Right atrium auricular region (tissue), 2 donors: Measurements from ENCODE around the gene F3. TPM values are rescaled to one million over a fixed set of nuclear protein-coding genes. Genes with fewer than 3 reads are reported as not detected.

Experiments used
- DNase-seq: peaks from one replicate; pipeline ENCODE4 v3.0.0-alpha.2; 2019; ENCODE audit warnings: low spot score
- H3K27ac ChIP-seq, 2 donors: fragments of 200-600 bp; sonication (generic); 1 replicate in 1 of 2; 2 replicates in 1 of 2; pipeline ENCODE4 v1.5.1; 2016 to 2019
- H3K27me3 ChIP-seq, 2 donors: fragments of 200-600 bp; sonication (generic); one replicate each; pipeline versions ENCODE4 v1.5.1 to v1.6.0; 2017 to 2019
- H3K36me3 ChIP-seq: fragments of 200-600 bp; sonication (generic); one replicate; pipeline ENCODE4 v1.5.1; 2016
- H3K4me1 ChIP-seq, 2 donors: fragments of 200-600 bp; sonication (generic); one replicate each; pipeline versions ENCODE4 v1.5.1 to v1.6.0; 2017 to 2019
- H3K4me3 ChIP-seq, 2 donors: fragments of 200-600 bp; sonication (generic); 1 replicate in 1 of 2; 2 replicates in 1 of 2; pipeline ENCODE4 v1.5.1; 2017 to 2019; ENCODE audit warnings: mild to moderate bottlenecking in 1 of 2, moderate library complexity in 1 of 2
- H3K9me3 ChIP-seq, 2 donors: fragments of 200-600 bp; sonication (generic); one replicate each; pipeline ENCODE4 v1.5.1; 2019
- total RNA-seq, 2 donors: library from RNA; depleted of rRNA; stranded (reverse); fragments of >200 nt; gene quantifications; one replicate each; pipeline ENCODE4 v1.1.0, GENCODE V29; 2016
- TF ChIP-seq, protein P1 (sequence below), 2 donors: fragments of 200-600 bp; sonication (generic); IDR thresholded peaks; one replicate each; pipeline ENCODE4 v1.5.1; 2019; ENCODE audit warnings: antibody characterized with exemption in 2 of 2

F3 gene
- total RNA-seq, 2 donors from 2014 or later, result 25.6 to 29.5 TPM

DNA sequence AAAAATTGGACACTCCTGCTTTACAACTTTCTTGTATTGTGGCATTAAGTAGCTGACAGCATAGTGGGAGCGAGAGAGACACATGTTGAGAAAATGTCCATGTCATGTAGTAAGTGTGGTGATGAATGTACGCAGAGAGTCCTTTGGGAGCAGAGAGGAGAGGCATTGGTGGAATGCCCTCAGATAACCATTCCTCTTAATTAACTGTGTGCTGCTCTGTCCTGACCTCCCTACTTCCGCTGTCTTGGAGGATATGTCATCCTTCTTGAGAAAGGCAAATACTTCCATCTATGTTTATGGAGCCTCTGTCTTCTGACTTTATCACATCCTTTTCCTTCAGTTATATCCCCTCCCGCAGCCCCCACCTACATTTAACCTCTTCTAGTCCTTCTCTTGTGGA is 38.4 kb downstream of the F3 start:
- no peaks in the 10 kb centered on the region for H3K27me3 ChIP-seq
- H3K27ac ChIP-seq, result no peak overlapping the region
- no peak overlapping the region for H3K4me3 ChIP-seq
- TF ChIP-seq, protein P1, sequence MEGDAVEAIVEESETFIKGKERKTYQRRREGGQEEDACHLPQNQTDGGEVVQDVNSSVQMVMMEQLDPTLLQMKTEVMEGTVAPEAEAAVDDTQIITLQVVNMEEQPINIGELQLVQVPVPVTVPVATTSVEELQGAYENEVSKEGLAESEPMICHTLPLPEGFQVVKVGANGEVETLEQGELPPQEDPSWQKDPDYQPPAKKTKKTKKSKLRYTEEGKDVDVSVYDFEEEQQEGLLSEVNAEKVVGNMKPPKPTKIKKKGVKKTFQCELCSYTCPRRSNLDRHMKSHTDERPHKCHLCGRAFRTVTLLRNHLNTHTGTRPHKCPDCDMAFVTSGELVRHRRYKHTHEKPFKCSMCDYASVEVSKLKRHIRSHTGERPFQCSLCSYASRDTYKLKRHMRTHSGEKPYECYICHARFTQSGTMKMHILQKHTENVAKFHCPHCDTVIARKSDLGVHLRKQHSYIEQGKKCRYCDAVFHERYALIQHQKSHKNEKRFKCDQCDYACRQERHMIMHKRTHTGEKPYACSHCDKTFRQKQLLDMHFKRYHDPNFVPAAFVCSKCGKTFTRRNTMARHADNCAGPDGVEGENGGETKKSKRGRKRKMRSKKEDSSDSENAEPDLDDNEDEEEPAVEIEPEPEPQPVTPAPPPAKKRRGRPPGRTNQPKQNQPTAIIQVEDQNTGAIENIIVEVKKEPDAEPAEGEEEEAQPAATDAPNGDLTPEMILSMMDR (IDR thresholded peaks at IDR 0.05), result no peak
- no peaks in the 10 kb centered on the region for H3K9me3 ChIP-seq
- H3K36me3 ChIP-seq, result peaks cover 38% of the 10 kb centered on the region
- H3K4me1 ChIP-seq, result no peaks in the 10 kb centered on the region
- DNase-seq, result no peak

DNA sequence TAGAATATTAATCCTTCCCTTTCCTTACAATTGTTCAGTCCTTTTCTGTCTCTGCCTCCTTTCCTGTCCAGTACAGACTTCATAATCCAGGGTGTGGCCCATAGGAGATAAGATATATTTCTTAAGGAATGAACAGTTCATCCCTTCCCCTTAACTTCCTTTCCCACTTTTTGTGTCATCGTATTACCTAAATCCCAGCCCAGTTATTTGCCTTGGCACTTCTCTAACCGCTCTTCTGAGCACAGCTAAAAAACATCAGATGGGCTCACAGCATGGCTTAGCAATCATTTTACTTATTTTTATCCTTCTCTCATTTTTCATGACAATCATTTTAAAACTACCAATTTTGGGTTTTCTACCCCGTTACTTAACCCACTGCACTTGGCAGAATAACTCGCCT is 39.6 kb downstream of the F3 start:
- no peaks in the 10 kb centered on the region for H3K9me3 ChIP-seq
- no peak for DNase-seq
- H3K4me3 ChIP-seq, result no peak overlapping the region
- H3K4me1 ChIP-seq, result no peaks in the 10 kb centered on the region
- peak overlapping the region in 1 of 2 donors; percentile 28 for H3K27ac ChIP-seq
- TF ChIP-seq, protein P1 (IDR thresholded peaks at IDR 0.05), result no peak
- H3K36me3 ChIP-seq, result peaks cover 38% of the 10 kb centered on the region
- no peaks in the 10 kb centered on the region for H3K27me3 ChIP-seq

DNA sequence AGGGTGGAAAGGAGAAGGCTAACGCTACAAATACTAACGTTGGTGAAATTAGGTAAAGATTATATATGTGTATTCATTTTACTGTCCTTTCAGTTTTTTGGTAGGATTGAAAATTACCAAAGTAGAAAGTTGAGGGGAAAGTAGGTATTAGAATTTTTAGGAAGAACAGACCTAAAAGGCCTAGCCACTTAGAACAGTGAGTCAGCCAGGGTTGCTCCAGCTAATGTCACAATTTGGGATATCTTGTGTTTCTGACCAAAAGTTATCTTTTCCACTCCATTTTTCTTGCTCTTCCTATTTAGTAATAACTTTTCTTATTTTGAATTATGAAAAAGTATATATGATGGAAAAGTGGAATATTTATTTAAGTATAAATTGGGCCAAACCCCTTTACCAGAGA is 40.1 kb downstream of the F3 start:
- TF ChIP-seq, protein P1 (IDR thresholded peaks at IDR 0.05), result no peak
- peak overlapping the region in 1 of 2 donors; percentile 28 for H3K27ac ChIP-seq
- H3K9me3 ChIP-seq, result no peaks in the 10 kb centered on the region
- H3K27me3 ChIP-seq, result no peaks in the 10 kb centered on the region
- peaks cover 38% of the 10 kb centered on the region for H3K36me3 ChIP-seq
- DNase-seq, result peak; percentile 58
- no peaks in the 10 kb centered on the region for H3K4me1 ChIP-seq
- H3K4me3 ChIP-seq, result no peak overlapping the region

DNA sequence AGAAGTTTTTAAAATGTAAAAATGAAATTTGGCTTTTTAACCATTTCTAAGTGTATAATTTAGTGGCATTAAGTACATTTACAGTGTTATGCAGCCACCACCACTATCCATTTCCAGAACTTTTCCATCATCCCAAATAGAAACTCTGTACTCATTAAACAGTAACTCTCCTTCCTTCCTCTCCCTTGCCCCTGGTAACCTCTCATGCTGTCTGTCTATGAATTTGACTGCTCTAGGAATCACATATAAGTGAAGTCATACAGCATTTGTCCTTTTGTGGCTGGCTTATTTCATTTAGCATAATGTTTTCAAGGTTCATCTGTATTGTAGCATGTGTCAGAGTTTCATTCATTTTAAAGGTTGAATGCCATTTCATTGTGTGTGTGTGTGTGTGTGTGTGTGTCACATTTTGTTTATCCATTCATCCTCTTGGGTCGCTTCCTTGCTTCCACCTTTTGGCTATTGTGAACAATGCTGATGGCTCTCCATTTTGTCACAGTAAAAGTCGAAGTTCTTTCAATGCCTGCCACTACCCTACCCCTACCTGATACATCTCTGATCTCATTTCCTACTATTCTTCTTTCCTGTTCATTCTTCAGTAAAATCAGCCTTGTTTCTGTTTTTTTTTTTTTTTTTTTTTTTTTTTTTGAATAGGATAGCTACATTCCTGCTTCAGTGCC is 45.3 kb downstream of the F3 start:
- Histone ChIP-seq H3K36me3 (peaks cover 40% of the 10 kb centered on the region), H3K4me1 (no peaks in the 10 kb centered on the region), H3K27ac (no peak overlapping the region), H3K4me3 (no peak overlapping the region), H3K27me3 (no peaks in the 10 kb centered on the region), H3K9me3 (no peaks in the 10 kb centered on the region)
- TF ChIP-seq, protein P1 (IDR thresholded peaks at IDR 0.05), result no peak
- no peak for DNase-seq

DNA sequence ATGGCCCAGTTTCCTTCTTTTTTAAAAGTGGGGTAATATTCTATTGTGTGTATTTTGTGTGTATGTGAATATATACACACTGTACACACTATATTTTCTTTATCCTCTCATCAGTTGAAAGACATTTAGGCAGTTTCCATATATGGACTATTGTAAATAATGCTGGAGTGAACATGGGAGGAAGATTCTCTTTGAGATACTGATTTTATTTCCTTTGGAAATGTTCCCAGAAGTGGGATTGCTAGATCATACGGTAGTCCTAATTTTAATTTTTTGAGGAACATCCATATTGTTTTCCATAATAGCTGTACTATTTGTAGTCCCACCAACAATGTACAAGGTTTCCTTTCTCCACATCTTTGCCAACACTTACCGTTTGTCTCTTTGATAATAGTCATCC is 51.0 kb downstream of the F3 start:
- TF ChIP-seq, protein P1 (IDR thresholded peaks at IDR 0.05), result no peak
- Histone ChIP-seq H3K36me3 (peaks cover 29% of the 10 kb centered on the region), H3K27ac (no peak overlapping the region), H3K4me1 (no peaks in the 10 kb centered on the region), H3K4me3 (no peak overlapping the region), H3K9me3 (no peaks in the 10 kb centered on the region), H3K27me3 (no peaks in the 10 kb centered on the region)
- DNase-seq, result no peak

DNA sequence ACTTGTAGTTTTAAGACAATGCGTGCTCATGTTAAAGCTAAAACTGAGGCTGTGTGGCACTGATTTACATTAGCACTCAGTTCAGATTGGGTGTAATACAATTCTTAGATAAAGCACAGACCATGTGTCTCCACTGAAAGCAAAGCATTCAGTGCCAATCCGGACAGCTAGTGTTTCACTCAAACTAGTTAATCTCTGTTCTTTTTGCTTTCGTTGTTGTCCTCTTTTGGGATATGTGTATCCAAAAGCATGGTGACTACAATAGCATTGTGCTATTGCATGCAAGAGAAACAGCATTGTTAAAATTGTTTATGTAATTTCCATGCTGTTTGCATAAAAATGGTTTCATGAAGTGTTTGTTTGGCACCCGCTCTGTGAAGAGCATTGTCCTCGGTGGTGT is 54.6 kb downstream of the F3 start:
- TF ChIP-seq, protein P1 (IDR thresholded peaks at IDR 0.05), result no peak
- no peaks in the 10 kb centered on the region for H3K27me3 ChIP-seq
- no peaks in the 10 kb centered on the region for H3K9me3 ChIP-seq
- DNase-seq, result no peak
- H3K27ac ChIP-seq, result no peak overlapping the region
- no peak overlapping the region for H3K4me3 ChIP-seq
- H3K36me3 ChIP-seq, result peaks cover 34% of the 10 kb centered on the region
- no peaks in the 10 kb centered on the region for H3K4me1 ChIP-seq
